IMR-90 (cell line): ENCODE measurements around the gene HACD2. TPM values are rescaled to one million over a fixed set of nuclear protein-coding genes. Genes with fewer than 3 reads are reported as not detected.

Experiments
- ATAC-seq: fragments of 200-7000 bp; cut with Tn5 transposase; 2 replicates; pipeline ENCODE4 v1.9.1; 2020; ENCODE audit warnings: low read depth, mild to moderate bottlenecking, moderate library complexity
- BruUV-seq: library from RNA; stranded (reverse); fragments of 400-500 nt; replicated peaks from 2 replicates; lab custom pipeline; 2021; lab: Mats Ljungman, UMichigan
- CTCF ChIA-PET: fragments of 300-600 bp; formaldehyde crosslinking; extraction: SDS; loops from one replicate; lab custom pipeline; 2021; ENCODE audit warnings: antibody characterized with exemption; lab: Yijun Ruan, JAX
- POLR2A ChIA-PET: fragments of 300-600 bp; sonication (Branson Sonifier 250); formaldehyde crosslinking; loops from one replicate; lab custom pipeline; 2022; ENCODE audit warnings: antibody characterized with exemption; ENCODE audit not compliant: unreplicated experiment; lab: Charles Lee
- DNase-seq: peaks from one replicate; pipeline ENCODE4 v3.0.0; 2013
- H2AFZ ChIP-seq: replicated peaks from 2 replicates; pipeline ENCODE3; 2013; ENCODE audit warnings: low read length, mild to moderate bottlenecking; ENCODE audit not compliant: poor library complexity
- H2AK5ac ChIP-seq: 2 replicates; pipeline ENCODE4 v1.6.1; 2013; ENCODE audit warnings: low read depth, low read length, inconsistent platforms
- H2AK9ac ChIP-seq: replicated peaks from 2 replicates; pipeline ENCODE3; 2013; ENCODE audit warnings: mild to moderate bottlenecking, low read depth, low read length, moderate library complexity; ENCODE audit not compliant: poor library complexity
- H2BK120ac ChIP-seq: 2 replicates; pipeline ENCODE4 v1.6.1; 2013; ENCODE audit warnings: low read depth, low read length, inconsistent platforms
- H2BK15ac ChIP-seq: 3 replicates; pipeline ENCODE4 v1.6.1; 2013; ENCODE audit warnings: low read depth, low read length, inconsistent platforms
- H2BK20ac ChIP-seq: 2 replicates; pipeline ENCODE4 v1.6.1; 2013; ENCODE audit warnings: low read depth, mild to moderate bottlenecking, inconsistent platforms, low read length, moderate library complexity
- H2BK5ac ChIP-seq: 2 replicates; pipeline ENCODE4 v1.6.1; 2013; ENCODE audit warnings: mild to moderate bottlenecking, low read depth, low read length, inconsistent platforms; ENCODE audit not compliant: poor library complexity, severe bottlenecking
- H3K14ac ChIP-seq: replicated peaks from 2 replicates; pipeline ENCODE4 v1.6.1; 2013; ENCODE audit warnings: low read depth, low read length, inconsistent platforms
- H3K18ac ChIP-seq: 2 replicates; pipeline ENCODE4 v1.6.1; 2013; ENCODE audit warnings: low read depth, low read length, control low read depth
- H3K23ac ChIP-seq: 2 replicates; pipeline ENCODE4 v1.6.1; 2013; ENCODE audit warnings: low read depth, low read length, inconsistent platforms
- H3K27ac ChIP-seq: 2 replicates; pipeline ENCODE4 v1.5.1; 2013; ENCODE audit warnings: mild to moderate bottlenecking, control low read depth, low read length; ENCODE audit not compliant: insufficient read depth
- H3K27me3 ChIP-seq: 2 replicates; pipeline ENCODE4 v1.6.1; 2013; ENCODE audit warnings: low read length; ENCODE audit not compliant: control insufficient read depth, insufficient read depth
- H3K36me3 ChIP-seq: 2 replicates; pipeline ENCODE4 v1.6.1; 2013; ENCODE audit warnings: low read length, mixed read lengths; ENCODE audit not compliant: control insufficient read depth, insufficient read depth
- H3K4ac ChIP-seq: 2 replicates; pipeline ENCODE4 v1.6.1; 2013; ENCODE audit warnings: low read depth, low read length, inconsistent platforms
- H3K4me1 ChIP-seq: 2 replicates; pipeline ENCODE4 v1.6.1; 2013; ENCODE audit warnings: low read length, mixed read lengths; ENCODE audit not compliant: control insufficient read depth, insufficient read depth
- H3K4me2 ChIP-seq: 2 replicates; pipeline ENCODE4 v1.6.1; 2013; ENCODE audit warnings: low read depth, mild to moderate bottlenecking, control low read depth, low read length, moderate library complexity
- H3K4me3 ChIP-seq: 2 replicates; pipeline ENCODE4 v1.5.1; 2013; ENCODE audit warnings: low read depth, mild to moderate bottlenecking, control low read depth, low read length, moderate library complexity; ENCODE audit not compliant: insufficient read depth
- H3K56ac ChIP-seq: 2 replicates; pipeline ENCODE4 v1.6.1; 2013; ENCODE audit warnings: low read length, inconsistent platforms; ENCODE audit not compliant: insufficient read depth; ENCODE audit errors: extremely low read depth
- H3K79me1 ChIP-seq, 2 experiments: 2 replicates each; pipeline ENCODE4 v1.6.1; 2013; ENCODE audit warnings: low read length in 2 of 2, inconsistent platforms in 1 of 2, low read depth in 1 of 2
- H3K9ac ChIP-seq: 2 replicates; pipeline ENCODE4 v1.6.1; 2013; ENCODE audit warnings: low read depth, low read length, control low read depth
- H3K9me1 ChIP-seq: 2 replicates; pipeline ENCODE4 v1.6.1; 2013; ENCODE audit warnings: low read length, inconsistent platforms; ENCODE audit not compliant: insufficient read depth
- H3K9me3 ChIP-seq: 2 replicates; pipeline ENCODE4 v1.6.1; 2013; ENCODE audit warnings: low read length; ENCODE audit not compliant: control insufficient read depth, insufficient read depth
- H4K20me1 ChIP-seq: 2 replicates; pipeline ENCODE4 v1.6.1; 2013; ENCODE audit warnings: low read length, inconsistent platforms; ENCODE audit not compliant: insufficient read depth
- H4K5ac ChIP-seq: 2 replicates; pipeline ENCODE4 v1.6.1; 2013; ENCODE audit warnings: mild to moderate bottlenecking, low read depth, low read length, control low read depth
- H4K8ac ChIP-seq, 2 experiments: 2 replicates each; pipeline ENCODE4 v1.6.1; 2013; ENCODE audit warnings: low read depth in 2 of 2, low read length in 2 of 2, control low read depth in 1 of 2, inconsistent platforms in 1 of 2
- H4K91ac ChIP-seq: 2 replicates; pipeline ENCODE4 v1.6.1; 2013; ENCODE audit warnings: low read depth, low read length, inconsistent platforms; ENCODE audit not compliant: insufficient read depth
- BHLHE40 ChIP-seq: fragments of 150-350 bp; IDR thresholded peaks from 2 replicates; pipeline ENCODE4 v1.6.1; 2016; ENCODE audit warnings: mild to moderate bottlenecking, low read depth, low read length
- CEBPB ChIP-seq: IDR thresholded peaks from 2 replicates; pipeline ENCODE4 v1.6.1; 2012; ENCODE audit warnings: low read depth, low read length, improper control_type of control experiment
- CHD1 ChIP-seq: IDR thresholded peaks from 2 replicates; pipeline ENCODE4 v1.6.1; 2012; ENCODE audit warnings: low read depth, low read length, improper control_type of control experiment
- CTCF ChIP-seq: conservative IDR thresholded peaks from 2 replicates; pipeline ENCODE4 v1.5.1; 2012; ENCODE audit warnings: mild to moderate bottlenecking, low read depth, low read length, improper control_type of control experiment
- ELK1 ChIP-seq: fragments of 150-350 bp; IDR thresholded peaks from 2 replicates; pipeline ENCODE4 v1.6.1; 2016; ENCODE audit warnings: low read depth, mild to moderate bottlenecking, low read length, moderate library complexity, borderline replicate concordance
- FOS ChIP-seq: fragments of 150-350 bp; IDR thresholded peaks from 2 replicates; pipeline ENCODE4 v1.6.1; 2016; ENCODE audit warnings: low read depth, low read length
- MAFK ChIP-seq: IDR thresholded peaks from 2 replicates; pipeline ENCODE4 v1.6.1; 2012; ENCODE audit warnings: low read depth, low read length, improper control_type of control experiment
- MAZ ChIP-seq: IDR thresholded peaks from 2 replicates; pipeline ENCODE4 v1.6.1; 2012; ENCODE audit warnings: low read depth, mild to moderate bottlenecking, low read length, improper control_type of control experiment, moderate library complexity, borderline replicate concordance
- MXI1 ChIP-seq: IDR thresholded peaks from 2 replicates; pipeline ENCODE4 v1.6.1; 2012; ENCODE audit warnings: low read depth, mild to moderate bottlenecking, low read length, moderate library complexity, borderline replicate concordance
- NFE2L2 ChIP-seq: fragments of 150-350 bp; IDR thresholded peaks from 2 replicates; pipeline ENCODE4 v1.6.1; 2016; ENCODE audit warnings: low read depth, mild to moderate bottlenecking, low read length
- POLR2A ChIP-seq: IDR thresholded peaks from 2 replicates; pipeline ENCODE4 v1.6.1; 2012; ENCODE audit warnings: mild to moderate bottlenecking, low read depth, low read length
- RAD21 ChIP-seq: IDR thresholded peaks from 2 replicates; pipeline ENCODE4 v1.6.1; 2012; ENCODE audit warnings: low read length, improper control_type of control experiment
- RCOR1 ChIP-seq: IDR thresholded peaks from 2 replicates; pipeline ENCODE4 v1.6.1; 2012; ENCODE audit warnings: mild to moderate bottlenecking, low read length, improper control_type of control experiment; ENCODE audit not compliant: insufficient replicate concordance
- RFX5 ChIP-seq: IDR thresholded peaks from 2 replicates; pipeline ENCODE4 v1.8.0; 2012; ENCODE audit warnings: low read depth, mild to moderate bottlenecking, low read length, moderate library complexity
- SMC3 ChIP-seq: fragments of 150-350 bp; IDR thresholded peaks from 2 replicates; pipeline ENCODE4 v1.6.1; 2016; ENCODE audit warnings: low read depth, mild to moderate bottlenecking, antibody characterized with exemption, low read length, moderate library complexity
- USF2 ChIP-seq: fragments of 150-350 bp; IDR thresholded peaks from 2 replicates; pipeline ENCODE4 v1.6.1; 2017; ENCODE audit warnings: mild to moderate bottlenecking, antibody characterized with exemption, low read length, low read depth
- WGBS, 2 experiments: methylation state at CpG; one replicate each; pipeline versions ENCODE4 v1.1.5 to v1.1.7; 2013; ENCODE audit warnings: missing lambda C conversion rate in 2 of 2; ENCODE audit not compliant: insufficient read length in 1 of 2; ENCODE audit errors: extremely low coverage in 2 of 2; 5-methylcytosine and 5-hydroxymethylcytosine counted together
- dilution Hi-C: fragments of 300-500 bp; cut with HindIII; formaldehyde crosslinking; loops from one replicate; pipeline ENCODE4 v1.14.3; 2018; ENCODE audit warnings: low sequenced_read_pairs; ENCODE audit not compliant: unreplicated experiment
- in situ Hi-C: fragments of 300-500 bp; cut with MboI; formaldehyde crosslinking; loops from 3 replicates; pipeline ENCODE4 v1.14.3; 2019; ENCODE audit warnings: low sequenced_read_pairs, inconsistent platforms, mixed read lengths
- intact Hi-C: fragments of 100-400 bp; cut with micrococcal nuclease; formaldehyde crosslinking; loops from 2 replicates; pipeline ENCODE4 v1.10.0; 2022
- polyA plus RNA-seq, 3 experiments: library from polyadenylated mRNA; depleted of rRNA; stranded (reverse); fragments of >200 nt; gene quantifications; 2 replicates each; pipeline ENCODE4 v1.2.3, GENCODE V29; 2012; ENCODE audit warnings: low replicate concordance in 1 of 3
- total RNA-seq: library from RNA; depleted of rRNA; stranded (reverse); fragments of >200 nt; gene quantifications from 2 replicates; pipeline ENCODE4 v1.2.3, GENCODE V29; 2012

HACD2 gene
- total and polyA plus RNA-seq, 2 of the 4 experiments (the other 2 are of a cell fraction): 21.5 to 22.6 TPM

- Histone ChIP-seq H3K36me3 (no peaks in the 10 kb centered on the region), H2AFZ (no peak overlapping the region), H2AK5ac (no peak overlapping the region), H3K4me3 (no peak overlapping the region), H2BK20ac (no peak overlapping the region), H3K27ac (no peak overlapping the region), H2BK120ac (no peak overlapping the region), H3K4me1 (no peaks in the 10 kb centered on the region), H3K9ac (no peak overlapping the region), H3K9me3 (no peaks in the 10 kb centered on the region), H4K5ac (no peak overlapping the region), H4K8ac (no peak overlapping the region), H3K27me3 (peaks cover 81% of the 10 kb centered on the region), H3K79me1 (no peaks in the 10 kb centered on the region), H3K14ac (no peak overlapping the region), H2AK9ac (no peak overlapping the region), H3K9me1 (no peaks in the 10 kb centered on the region), H3K4me2 (no peak overlapping the region), H3K23ac (no peak overlapping the region), H3K18ac (no peak overlapping the region), H3K4ac (no peak overlapping the region), H2BK15ac (no peak overlapping the region), H2BK5ac (no peak overlapping the region), H4K20me1 (no peaks in the 10 kb centered on the region), H4K91ac (no peak overlapping the region), H3K56ac (no peak overlapping the region)
- dilution Hi-C loops: no loop called here
- POLR2A ChIA-PET: no interaction called here
- ATAC-seq (no peak), DNase-seq (no peak)
- no TSS peak for BruUV-seq
- TF ChIP-seq MAZ: no peak
- no peak for TF ChIP-seq RCOR1
- no peak for TF ChIP-seq BHLHE40
- no peak for TF ChIP-seq MAFK
- no peak for TF ChIP-seq CEBPB
- TF ChIP-seq CTCF: no peak
- TF ChIP-seq NFE2L2: no peak
- TF ChIP-seq USF2: no peak
- TF ChIP-seq SMC3: no peak
- no peak for TF ChIP-seq MXI1
- TF ChIP-seq FOS: no peak
- no peak for TF ChIP-seq CHD1
- no peak for TF ChIP-seq RFX5
- TF ChIP-seq ELK1: no peak
- no peak for TF ChIP-seq RAD21
- no peak for TF ChIP-seq POLR2A
- WGBS, 2 experiments: 67% methylated on average over 3 of the region's 9 CpGs; no CpG with 5 or more reads in 1 of the 2 experiments
- CTCF ChIA-PET: no interaction called here
- intact Hi-C loops: no loop called here
- in situ Hi-C loops: no loop called here
Measured at GRCh38 chr3:123442125-123442524, 142.7 kb downstream of the HACD2 start.
